ENCODE measurements around the gene ZNF383.
"Not testable (repeated sequence)": the region's sequence is repeated elsewhere in the genome, so short reads cannot be mapped to it uniquely, and the experiment has no call there.

The ZNF383 gene

DNA sequence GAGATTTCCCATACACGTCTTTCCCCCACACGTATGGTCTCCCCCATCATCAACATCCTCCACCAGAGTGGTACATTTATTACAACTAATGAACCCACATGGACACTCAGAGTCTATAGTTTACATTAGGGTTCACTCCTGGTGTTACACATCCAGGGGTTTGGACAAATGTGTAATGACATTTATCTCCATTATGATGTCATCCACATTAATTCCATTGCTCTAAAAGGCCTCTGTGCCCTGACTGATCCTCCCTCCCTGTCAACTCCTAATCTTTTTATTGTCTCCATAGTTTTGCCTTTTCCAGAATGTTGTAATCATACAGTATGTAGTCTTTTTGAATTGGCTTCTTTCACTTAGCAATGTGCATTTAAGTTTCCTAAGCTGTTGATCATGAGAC lies 8.2 kb downstream of the ZNF383 start:
- H3K27ac ChIP-seq (ENCODE audit: low read depth, low read length): no peak overlapping the region
- peaks cover 34 to 41% of the 10 kb centered on the region in 2 donors for H3K9me3 ChIP-seq (ENCODE audit: control insufficient read depth in 1 of 2, low read length in 2 of 2)
- no peaks in the 10 kb centered on the region for H3K4me1 ChIP-seq (ENCODE audit: control insufficient read depth in 1 of 2, insufficient read depth in 2 of 2, low read length in 2 of 2)
- H3K36me3 ChIP-seq (ENCODE audit: control insufficient read depth in 1 of 2, insufficient read depth in 2 of 2, low read length in 2 of 2): peaks cover 44 to 72% of the 10 kb centered on the region in 2 donors
- H3K9ac ChIP-seq (ENCODE audit: low read depth in 1 of 2, low read length in 2 of 2): no peak overlapping the region
- no peak overlapping the region for H3K4me3 ChIP-seq (ENCODE audit: low read depth in 1 of 2, low read length in 2 of 2)
- no peaks in the 10 kb centered on the region for H3K27me3 ChIP-seq (ENCODE audit: control insufficient read depth in 1 of 2, insufficient read depth in 2 of 2, low read length in 2 of 2)

GRCh38 chr19:37227996-37228395 lies 10.0 kb downstream of the ZNF383 start:
- Histone ChIP-seq H3K4me3 (ENCODE audit: low read depth in 1 of 2, low read length in 2 of 2) (peak overlapping the region in 1 of 2 donors; percentile 22), H3K9ac (ENCODE audit: low read depth in 1 of 2, low read length in 2 of 2) (no peak overlapping the region), H3K27me3 (ENCODE audit: control insufficient read depth in 1 of 2, insufficient read depth in 2 of 2, low read length in 2 of 2) (no peaks in the 10 kb centered on the region), H3K9me3 (ENCODE audit: control insufficient read depth in 1 of 2, low read length in 2 of 2) (peaks cover 37 to 43% of the 10 kb centered on the region in 2 donors), H3K4me1 (ENCODE audit: control insufficient read depth in 1 of 2, insufficient read depth in 2 of 2, low read length in 2 of 2) (no peaks in the 10 kb centered on the region), H3K27ac (ENCODE audit: low read depth, low read length) (no peak overlapping the region), H3K36me3 (ENCODE audit: control insufficient read depth in 1 of 2, insufficient read depth in 2 of 2, low read length in 2 of 2) (peaks cover 50 to 78% of the 10 kb centered on the region in 2 donors)

DNA sequence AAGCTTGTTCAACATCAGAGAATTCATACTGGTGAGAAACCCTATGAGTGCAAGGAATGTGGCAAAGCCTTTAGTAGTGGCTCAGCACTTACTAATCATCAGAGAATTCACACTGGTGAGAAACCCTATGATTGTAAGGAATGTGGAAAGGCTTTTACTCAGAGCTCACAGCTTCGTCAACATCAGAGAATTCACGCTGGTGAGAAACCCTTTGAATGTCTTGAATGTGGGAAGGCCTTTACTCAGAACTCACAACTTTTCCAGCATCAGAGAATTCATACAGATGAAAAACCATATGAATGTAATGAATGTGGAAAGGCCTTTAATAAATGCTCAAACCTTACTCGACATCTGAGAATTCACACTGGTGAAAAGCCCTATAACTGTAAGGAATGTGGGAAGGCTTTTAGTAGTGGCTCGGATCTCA lies 25.2 kb downstream of the ZNF383 start:
- Histone ChIP-seq H3K4me1 (ENCODE audit: control insufficient read depth in 1 of 2, insufficient read depth in 2 of 2, low read length in 2 of 2) (no peaks in the 10 kb centered on the region), H3K4me3 (ENCODE audit: low read depth in 1 of 2, low read length in 2 of 2) (peak overlapping the region; percentile 8 to 48), H3K9me3 (ENCODE audit: control insufficient read depth in 1 of 2, low read length in 2 of 2) (peaks cover 76 to 82% of the 10 kb centered on the region in 2 donors), H3K36me3 (ENCODE audit: control insufficient read depth in 1 of 2, insufficient read depth in 2 of 2, low read length in 2 of 2) (peaks cover 43 to 56% of the 10 kb centered on the region in 2 donors), H3K27me3 (ENCODE audit: control insufficient read depth in 1 of 2, insufficient read depth in 2 of 2, low read length in 2 of 2) (no peaks in the 10 kb centered on the region), H3K27ac (ENCODE audit: low read depth, low read length) (no peak overlapping the region), H3K9ac (ENCODE audit: low read depth in 1 of 2, low read length in 2 of 2) (no peak overlapping the region)

- Histone ChIP-seq H3K27ac (ENCODE audit: low read depth, low read length) (no peak overlapping the region), H3K9ac (ENCODE audit: low read depth in 1 of 2, low read length in 2 of 2) (no peak overlapping the region)
These were observed 33.6 kb downstream of the ZNF383 start for GRCh38 chr19:37251308-37252229.

DNA sequence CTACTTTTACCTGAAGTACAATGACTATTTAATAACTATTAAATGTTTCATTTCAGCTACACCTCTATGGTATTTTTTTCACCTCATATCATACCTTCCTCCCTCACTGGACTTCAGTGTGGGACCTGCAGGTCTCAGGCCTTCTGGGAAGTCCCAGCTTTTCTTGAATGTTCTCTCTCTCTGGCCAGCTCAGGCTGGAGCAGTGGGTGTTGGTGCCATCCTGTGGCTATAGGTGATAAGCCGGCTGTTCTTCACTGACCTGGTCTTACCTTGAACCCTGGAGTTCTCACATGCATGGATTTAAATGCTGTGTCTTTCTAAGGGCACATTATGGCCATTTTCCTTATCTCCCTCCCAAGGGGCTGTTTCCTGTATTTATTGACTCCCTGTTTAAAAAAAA lies 45.0 kb downstream of the ZNF383 start:
- not testable (repeated sequence) for H3K27ac ChIP-seq (ENCODE audit: low read depth, low read length); H3K4me3 ChIP-seq (ENCODE audit: low read depth in 1 of 2, low read length in 2 of 2); H3K36me3 ChIP-seq (ENCODE audit: control insufficient read depth in 1 of 2, insufficient read depth in 2 of 2, low read length in 2 of 2); H3K9me3 ChIP-seq (ENCODE audit: control insufficient read depth in 1 of 2, low read length in 2 of 2); H3K4me1 ChIP-seq (ENCODE audit: control insufficient read depth in 1 of 2, insufficient read depth in 2 of 2, low read length in 2 of 2); H3K27me3 ChIP-seq (ENCODE audit: control insufficient read depth in 1 of 2, insufficient read depth in 2 of 2, low read length in 2 of 2); H3K9ac ChIP-seq (ENCODE audit: low read depth in 1 of 2, low read length in 2 of 2)

More at GRCh38 chr19:37251308-37252229, 33.6 kb downstream of the ZNF383 start:
- Histone ChIP-seq H3K36me3 (ENCODE audit: control insufficient read depth in 1 of 2, insufficient read depth in 2 of 2, low read length in 2 of 2) (no peaks in the 10 kb centered on the region), H3K9me3 (ENCODE audit: control insufficient read depth in 1 of 2, low read length in 2 of 2) (peaks cover 37 to 69% of the 10 kb centered on the region in 2 donors), H3K4me3 (ENCODE audit: low read depth in 1 of 2, low read length in 2 of 2) (peak overlapping the region; percentile 42 to 53), H3K4me1 (ENCODE audit: control insufficient read depth in 1 of 2, insufficient read depth in 2 of 2, low read length in 2 of 2) (no peaks in the 10 kb centered on the region), H3K27me3 (ENCODE audit: control insufficient read depth in 1 of 2, insufficient read depth in 2 of 2, low read length in 2 of 2) (no peaks in the 10 kb centered on the region)

GRCh38 chr19:37267005-37267404 lies 49.0 kb downstream of the ZNF383 start:
- H3K4me1 ChIP-seq (ENCODE audit: control insufficient read depth in 1 of 2, insufficient read depth in 2 of 2, low read length in 2 of 2); H3K36me3 ChIP-seq (ENCODE audit: control insufficient read depth in 1 of 2, insufficient read depth in 2 of 2, low read length in 2 of 2); H3K9me3 ChIP-seq (ENCODE audit: control insufficient read depth in 1 of 2, low read length in 2 of 2); H3K27me3 ChIP-seq (ENCODE audit: control insufficient read depth in 1 of 2, insufficient read depth in 2 of 2, low read length in 2 of 2); H3K27ac ChIP-seq (ENCODE audit: low read depth, low read length); H3K9ac ChIP-seq (ENCODE audit: low read depth in 1 of 2, low read length in 2 of 2); H3K4me3 ChIP-seq (ENCODE audit: low read depth in 1 of 2, low read length in 2 of 2): not testable (repeated sequence)

DNA sequence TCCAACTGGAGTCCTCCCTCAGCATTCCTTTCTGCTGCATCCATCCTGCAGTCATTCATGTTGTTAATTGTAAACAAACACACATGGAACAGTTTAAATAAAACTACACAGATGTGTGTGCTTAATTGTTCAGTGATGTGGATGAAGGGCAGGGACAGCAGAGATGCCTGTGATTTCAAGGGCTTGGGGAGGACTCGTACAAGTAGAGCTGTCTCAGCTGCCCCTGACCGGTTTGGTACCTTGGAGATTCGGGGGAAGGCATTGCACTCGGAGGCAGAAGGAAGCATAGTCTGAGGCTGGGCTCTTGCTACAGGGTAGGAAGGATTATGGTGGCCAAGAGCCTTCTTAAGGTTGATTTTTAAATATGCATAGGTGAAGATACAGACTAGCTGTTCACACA lies 49.7 kb downstream of the ZNF383 start:
- not testable (repeated sequence) for H3K4me3 ChIP-seq (ENCODE audit: low read depth in 1 of 2, low read length in 2 of 2); H3K9ac ChIP-seq (ENCODE audit: low read depth in 1 of 2, low read length in 2 of 2); H3K27ac ChIP-seq (ENCODE audit: low read depth, low read length); H3K36me3 ChIP-seq (ENCODE audit: control insufficient read depth in 1 of 2, insufficient read depth in 2 of 2, low read length in 2 of 2); H3K9me3 ChIP-seq (ENCODE audit: control insufficient read depth in 1 of 2, low read length in 2 of 2); H3K27me3 ChIP-seq (ENCODE audit: control insufficient read depth in 1 of 2, insufficient read depth in 2 of 2, low read length in 2 of 2); H3K4me1 ChIP-seq (ENCODE audit: control insufficient read depth in 1 of 2, insufficient read depth in 2 of 2, low read length in 2 of 2)

GRCh38 chr19:37280656-37281055 lies 62.6 kb downstream of the ZNF383 start:
- H3K9ac ChIP-seq (ENCODE audit: low read depth in 1 of 2, low read length in 2 of 2); H3K36me3 ChIP-seq (ENCODE audit: control insufficient read depth in 1 of 2, insufficient read depth in 2 of 2, low read length in 2 of 2); H3K27ac ChIP-seq (ENCODE audit: low read depth, low read length); H3K4me1 ChIP-seq (ENCODE audit: control insufficient read depth in 1 of 2, insufficient read depth in 2 of 2, low read length in 2 of 2); H3K27me3 ChIP-seq (ENCODE audit: control insufficient read depth in 1 of 2, insufficient read depth in 2 of 2, low read length in 2 of 2); H3K4me3 ChIP-seq (ENCODE audit: low read depth in 1 of 2, low read length in 2 of 2); H3K9me3 ChIP-seq (ENCODE audit: control insufficient read depth in 1 of 2, low read length in 2 of 2): not testable (repeated sequence)

DNA sequence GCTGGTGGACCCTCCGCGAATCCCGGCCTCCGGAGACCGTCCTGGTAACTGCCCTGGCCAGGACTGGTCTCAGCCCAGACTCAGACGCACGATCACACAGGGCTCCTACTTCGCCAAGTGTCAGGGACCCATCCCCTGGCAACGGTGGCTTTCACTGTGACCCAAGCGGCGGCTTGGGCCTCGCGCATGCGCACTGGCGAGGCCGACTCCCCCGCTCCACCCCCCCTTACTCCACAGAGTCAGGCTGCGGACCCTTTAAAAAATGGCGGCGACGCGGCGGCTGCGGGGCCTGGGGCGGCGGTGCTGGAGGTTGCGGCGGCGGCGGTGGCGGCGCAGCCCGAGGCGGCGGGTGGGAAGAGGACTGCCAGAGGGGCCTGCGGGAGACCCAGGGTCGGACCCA lies 66.0 kb downstream of the ZNF383 start:
- H3K36me3 ChIP-seq (ENCODE audit: control insufficient read depth in 1 of 2, insufficient read depth in 2 of 2, low read length in 2 of 2); H3K27me3 ChIP-seq (ENCODE audit: control insufficient read depth in 1 of 2, insufficient read depth in 2 of 2, low read length in 2 of 2); H3K4me3 ChIP-seq (ENCODE audit: low read depth in 1 of 2, low read length in 2 of 2); H3K4me1 ChIP-seq (ENCODE audit: control insufficient read depth in 1 of 2, insufficient read depth in 2 of 2, low read length in 2 of 2); H3K27ac ChIP-seq (ENCODE audit: low read depth, low read length); H3K9me3 ChIP-seq (ENCODE audit: control insufficient read depth in 1 of 2, low read length in 2 of 2); H3K9ac ChIP-seq (ENCODE audit: low read depth in 1 of 2, low read length in 2 of 2): not testable (repeated sequence)

DNA sequence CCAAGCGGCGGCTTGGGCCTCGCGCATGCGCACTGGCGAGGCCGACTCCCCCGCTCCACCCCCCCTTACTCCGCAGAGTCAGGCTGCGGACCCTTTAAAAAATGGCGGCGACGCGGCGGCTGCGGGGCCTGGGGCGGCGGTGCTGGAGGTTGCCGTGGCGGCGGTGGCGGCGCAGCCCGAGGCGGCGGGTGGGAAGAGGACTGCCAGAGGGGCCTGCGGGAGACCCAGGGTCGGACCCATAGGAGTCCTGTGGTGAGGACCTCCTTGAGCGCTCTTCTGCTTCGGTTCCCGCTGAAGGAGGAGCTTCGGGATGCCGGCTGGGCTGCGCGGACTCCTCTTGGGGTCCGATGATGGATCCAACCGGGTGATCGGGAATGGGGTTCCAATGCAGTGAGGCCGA lies 71.2 kb downstream of the ZNF383 start:
- H3K27ac ChIP-seq (ENCODE audit: low read depth, low read length); H3K27me3 ChIP-seq (ENCODE audit: control insufficient read depth in 1 of 2, insufficient read depth in 2 of 2, low read length in 2 of 2); H3K36me3 ChIP-seq (ENCODE audit: control insufficient read depth in 1 of 2, insufficient read depth in 2 of 2, low read length in 2 of 2); H3K4me1 ChIP-seq (ENCODE audit: control insufficient read depth in 1 of 2, insufficient read depth in 2 of 2, low read length in 2 of 2); H3K4me3 ChIP-seq (ENCODE audit: low read depth in 1 of 2, low read length in 2 of 2); H3K9ac ChIP-seq (ENCODE audit: low read depth in 1 of 2, low read length in 2 of 2): not testable (repeated sequence)
- peaks cover 6 to 11% of the 10 kb centered on the region in 2 donors for H3K9me3 ChIP-seq (ENCODE audit: control insufficient read depth in 1 of 2, low read length in 2 of 2)
